ENCODE measurements around the gene SFSWAP. TPM values are rescaled to one million over a fixed set of nuclear protein-coding genes. Genes with fewer than 3 reads are reported as not detected.

Gene SFSWAP
- polyA plus RNA-seq, 3 donors: 7.3 to 33.0 (median 10.7) TPM

DNA sequence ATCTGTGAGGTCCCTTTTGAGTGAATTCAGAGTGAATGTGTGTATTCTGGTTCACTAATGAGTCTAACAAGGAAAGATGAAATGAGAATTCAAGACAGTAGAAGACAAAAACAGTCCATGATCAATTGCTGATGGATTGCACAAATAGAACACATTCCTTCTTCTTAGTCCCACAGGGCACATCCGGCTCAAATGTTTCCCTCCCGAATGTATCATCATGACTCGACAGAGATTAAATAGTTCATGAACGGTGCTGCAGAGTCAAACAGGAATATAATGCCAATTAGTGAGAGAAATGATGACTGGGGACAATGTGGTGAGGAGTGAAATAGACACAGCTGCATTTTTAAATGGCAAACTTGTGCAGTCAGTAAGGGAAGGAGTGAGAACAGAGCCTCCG, 11.5 kb upstream of the SFSWAP start:
- Histone ChIP-seq H3K9ac (ENCODE audit: insufficient read depth, low read length, poor library complexity, severe bottlenecking) (no peak overlapping the region), H4K20me1 (ENCODE audit: insufficient read depth, low read length) (no peaks in the 10 kb centered on the region), H3K36me3 (replicated peaks in 1 of 2; ENCODE audit: control insufficient read depth in 1 of 2, insufficient read depth in 2 of 2, low read length in 2 of 2) (no peaks in the 10 kb centered on the region), H3K4me3 (replicated peaks in 1 of 3; ENCODE audit: low read depth in 2 of 3, low read length in 3 of 3) (no peak overlapping the region), H3K27ac (ENCODE audit: low read depth in 1 of 2, low read length in 2 of 2) (no peak overlapping the region), H3K79me2 (ENCODE audit: insufficient read depth, low read length) (no peaks in the 10 kb centered on the region), H3K4me2 (replicated peaks; ENCODE audit: extremely low read depth, low read length, poor library complexity, severe bottlenecking) (no peak overlapping the region), H3K9me3 (replicated peaks in 1 of 2; ENCODE audit: control insufficient read depth in 1 of 2, insufficient read depth in 1 of 2, low read length in 2 of 2) (peaks cover under 1 to 11% of the 10 kb centered on the region in 2 donors), H3K27me3 (ENCODE audit: control insufficient read depth in 2 of 2, insufficient read depth in 2 of 2, low read length in 2 of 2) (no peaks in the 10 kb centered on the region), H3K4me1 (ENCODE audit: control insufficient read depth in 1 of 2, insufficient read depth in 2 of 2, low read length in 2 of 2) (peaks cover 4 to 8% of the 10 kb centered on the region in 2 donors), H2AFZ (ENCODE audit: insufficient read depth, low read depth, low read length, poor library complexity, severe bottlenecking) (no peak overlapping the region)
- Mint-ChIP-seq H3K27ac (no peak overlapping the region), H3K36me3 (no peaks in the 10 kb centered on the region), H3K9me3 (peaks cover 5 to 16% (median 11%) of the 10 kb centered on the region in 7 donors), H3K27me3 (ENCODE audit: low read depth in 3 of 3) (peaks cover 0 to 7% (median 6%) of the 10 kb centered on the region in 3 donors), H3K4me1 (peaks cover 8% of the 10 kb centered on the region), H3K4me3 (no peak overlapping the region)
- DNase-seq: no peak
- intact Hi-C loops (cut with micrococcal nuclease): no loop called here
- 78% methylated on average over 3 of the region's 5 CpGs for WGBS (ENCODE audit: insufficient coverage)
- TF ChIP-seq, protein P1, sequence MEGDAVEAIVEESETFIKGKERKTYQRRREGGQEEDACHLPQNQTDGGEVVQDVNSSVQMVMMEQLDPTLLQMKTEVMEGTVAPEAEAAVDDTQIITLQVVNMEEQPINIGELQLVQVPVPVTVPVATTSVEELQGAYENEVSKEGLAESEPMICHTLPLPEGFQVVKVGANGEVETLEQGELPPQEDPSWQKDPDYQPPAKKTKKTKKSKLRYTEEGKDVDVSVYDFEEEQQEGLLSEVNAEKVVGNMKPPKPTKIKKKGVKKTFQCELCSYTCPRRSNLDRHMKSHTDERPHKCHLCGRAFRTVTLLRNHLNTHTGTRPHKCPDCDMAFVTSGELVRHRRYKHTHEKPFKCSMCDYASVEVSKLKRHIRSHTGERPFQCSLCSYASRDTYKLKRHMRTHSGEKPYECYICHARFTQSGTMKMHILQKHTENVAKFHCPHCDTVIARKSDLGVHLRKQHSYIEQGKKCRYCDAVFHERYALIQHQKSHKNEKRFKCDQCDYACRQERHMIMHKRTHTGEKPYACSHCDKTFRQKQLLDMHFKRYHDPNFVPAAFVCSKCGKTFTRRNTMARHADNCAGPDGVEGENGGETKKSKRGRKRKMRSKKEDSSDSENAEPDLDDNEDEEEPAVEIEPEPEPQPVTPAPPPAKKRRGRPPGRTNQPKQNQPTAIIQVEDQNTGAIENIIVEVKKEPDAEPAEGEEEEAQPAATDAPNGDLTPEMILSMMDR (IDR thresholded peaks at IDR 0.05): no peak

DNA sequence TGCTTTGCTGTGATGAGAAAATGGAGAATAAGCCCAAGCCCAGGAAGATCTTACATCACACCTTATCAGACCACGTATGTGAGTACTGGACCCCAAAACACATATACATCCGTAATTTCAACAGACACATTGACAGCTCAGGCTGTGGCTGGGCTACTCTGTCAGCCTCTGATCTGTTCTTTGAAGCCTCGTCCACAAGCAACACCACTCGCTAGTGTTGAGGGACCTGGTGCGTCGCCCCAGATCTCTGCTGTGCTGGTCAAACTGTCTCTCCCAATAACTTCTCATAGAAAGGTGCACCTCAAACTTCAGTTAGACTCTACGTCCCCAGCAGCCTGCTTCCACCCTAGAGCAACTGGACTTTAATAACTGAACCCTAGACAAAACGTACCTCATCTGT, 10.6 kb upstream of the SFSWAP start:
- Histone ChIP-seq H3K4me2 (replicated peaks; ENCODE audit: extremely low read depth, low read length, poor library complexity, severe bottlenecking) (no peak overlapping the region), H3K9ac (ENCODE audit: insufficient read depth, low read length, poor library complexity, severe bottlenecking) (no peak overlapping the region), H3K27ac (ENCODE audit: low read depth in 1 of 2, low read length in 2 of 2) (no peak overlapping the region), H3K36me3 (replicated peaks in 1 of 2; ENCODE audit: control insufficient read depth in 1 of 2, insufficient read depth in 2 of 2, low read length in 2 of 2) (no peaks in the 10 kb centered on the region), H3K4me3 (replicated peaks in 1 of 3; ENCODE audit: low read depth in 2 of 3, low read length in 3 of 3) (no peak overlapping the region), H2AFZ (ENCODE audit: insufficient read depth, low read depth, low read length, poor library complexity, severe bottlenecking) (no peak overlapping the region), H3K27me3 (ENCODE audit: control insufficient read depth in 2 of 2, insufficient read depth in 2 of 2, low read length in 2 of 2) (no peaks in the 10 kb centered on the region), H3K9me3 (replicated peaks in 1 of 2; ENCODE audit: control insufficient read depth in 1 of 2, insufficient read depth in 1 of 2, low read length in 2 of 2) (peaks cover 6 to 17% of the 10 kb centered on the region in 2 donors), H4K20me1 (ENCODE audit: insufficient read depth, low read length) (no peaks in the 10 kb centered on the region), H3K4me1 (ENCODE audit: control insufficient read depth in 1 of 2, insufficient read depth in 2 of 2, low read length in 2 of 2) (peaks cover 4 to 8% of the 10 kb centered on the region in 2 donors), H3K79me2 (ENCODE audit: insufficient read depth, low read length) (no peaks in the 10 kb centered on the region)
- H3K27ac Mint-ChIP-seq: no peak overlapping the region
- peaks cover 11 to 23% (median 18%) of the 10 kb centered on the region in 7 donors for H3K9me3 Mint-ChIP-seq
- no peak overlapping the region for H3K4me3 Mint-ChIP-seq
- no peak for DNase-seq
- H3K4me1 Mint-ChIP-seq: peaks cover 8% of the 10 kb centered on the region
- H3K27me3 Mint-ChIP-seq (ENCODE audit: low read depth in 3 of 3): peaks cover 0 to 10% (median 10%) of the 10 kb centered on the region in 3 donors
- H3K36me3 Mint-ChIP-seq: no peaks in the 10 kb centered on the region
- TF ChIP-seq, protein P1 (IDR thresholded peaks at IDR 0.05): no peak
- 83% methylated on average over 3 of the region's 8 CpGs for WGBS (ENCODE audit: insufficient coverage)
- intact Hi-C loops (cut with micrococcal nuclease): no loop called here

Measured in CD14-positive monocyte (primary cell).